Neutrophil (primary cell): ENCODE data around the gene TMEM132D.

Experiments
- H3K27ac ChIP-seq: fragments of 200-600 bp; sonication (generic); 2 replicates; pipeline ENCODE4 v1.5.1; 2016; ENCODE audit warnings: mild to moderate bottlenecking, moderate library complexity
- H3K27me3 ChIP-seq: fragments of 200-600 bp; sonication (generic); 2 replicates; pipeline ENCODE4 v1.6.0; 2016; ENCODE audit warnings: mild to moderate bottlenecking
- H3K36me3 ChIP-seq: fragments of 200-600 bp; sonication (generic); 2 replicates; pipeline ENCODE4 v1.5.1; 2017
- H3K4me1 ChIP-seq, 2 experiments: fragments of 200-600 bp in 1 of 2; sonication (generic) in 1 of 2; 1 replicate in 1 of 2; 2 replicates in 1 of 2; pipeline versions ENCODE4 v1.5.1 to v1.6.1; 2013 to 2016; ENCODE audit warnings: low read depth in 1 of 2, low read length in 1 of 2, mild to moderate bottlenecking in 1 of 2, moderate library complexity in 1 of 2; ENCODE audit not compliant: control insufficient read depth in 1 of 2, insufficient read depth in 1 of 2
- H3K4me3 ChIP-seq, 2 experiments: fragments of 200-600 bp in 1 of 2; sonication (generic) in 1 of 2; 1 replicate in 1 of 2; 2 replicates in 1 of 2; pipeline ENCODE4 v1.5.1; 2013 to 2016; ENCODE audit warnings: low read depth in 1 of 2, low read length in 1 of 2, mild to moderate bottlenecking in 1 of 2, moderate library complexity in 1 of 2
- H3K9me3 ChIP-seq: fragments of 200-600 bp; sonication (generic); 2 replicates; pipeline ENCODE4 v1.5.1; 2016
- TF ChIP-seq, protein P1 (sequence below): fragments of 200-600 bp; sonication (generic); IDR thresholded peaks from 2 replicates; pipeline ENCODE4 v1.5.1; 2016; ENCODE audit warnings: antibody characterized with exemption

Gene TMEM132D

DNA sequence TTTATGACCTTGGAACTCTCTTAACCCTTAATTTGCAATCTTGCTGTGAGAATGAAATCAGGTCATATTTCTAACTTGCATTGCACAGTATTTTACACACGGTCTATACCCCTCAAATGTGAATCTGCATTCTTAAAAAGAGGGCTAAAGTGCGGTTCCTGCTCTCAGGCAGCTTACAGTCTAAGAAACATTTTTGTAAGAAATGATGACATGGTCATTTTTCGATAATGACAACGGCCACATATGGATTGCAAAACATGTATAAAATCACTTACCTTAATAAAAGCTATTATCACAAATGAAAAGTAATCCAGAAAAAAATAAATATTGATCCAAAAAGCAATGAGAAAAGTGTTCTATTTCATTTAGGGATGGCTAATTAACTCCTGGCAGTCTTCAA lies 24.8 kb upstream of the TMEM132D start:
- no peaks in the 10 kb centered on the region for H3K27me3 ChIP-seq
- H3K27ac ChIP-seq = no peak overlapping the region
- H3K9me3 ChIP-seq = no peaks in the 10 kb centered on the region
- TF ChIP-seq, protein P1, sequence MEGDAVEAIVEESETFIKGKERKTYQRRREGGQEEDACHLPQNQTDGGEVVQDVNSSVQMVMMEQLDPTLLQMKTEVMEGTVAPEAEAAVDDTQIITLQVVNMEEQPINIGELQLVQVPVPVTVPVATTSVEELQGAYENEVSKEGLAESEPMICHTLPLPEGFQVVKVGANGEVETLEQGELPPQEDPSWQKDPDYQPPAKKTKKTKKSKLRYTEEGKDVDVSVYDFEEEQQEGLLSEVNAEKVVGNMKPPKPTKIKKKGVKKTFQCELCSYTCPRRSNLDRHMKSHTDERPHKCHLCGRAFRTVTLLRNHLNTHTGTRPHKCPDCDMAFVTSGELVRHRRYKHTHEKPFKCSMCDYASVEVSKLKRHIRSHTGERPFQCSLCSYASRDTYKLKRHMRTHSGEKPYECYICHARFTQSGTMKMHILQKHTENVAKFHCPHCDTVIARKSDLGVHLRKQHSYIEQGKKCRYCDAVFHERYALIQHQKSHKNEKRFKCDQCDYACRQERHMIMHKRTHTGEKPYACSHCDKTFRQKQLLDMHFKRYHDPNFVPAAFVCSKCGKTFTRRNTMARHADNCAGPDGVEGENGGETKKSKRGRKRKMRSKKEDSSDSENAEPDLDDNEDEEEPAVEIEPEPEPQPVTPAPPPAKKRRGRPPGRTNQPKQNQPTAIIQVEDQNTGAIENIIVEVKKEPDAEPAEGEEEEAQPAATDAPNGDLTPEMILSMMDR = no peak
- H3K36me3 ChIP-seq = no peaks in the 10 kb centered on the region
- no peaks in the 10 kb centered on the region for H3K4me1 ChIP-seq
- H3K4me3 ChIP-seq = no peak overlapping the region

GRCh38 chr12:129927316-129927900 lies 23.6 kb upstream of the TMEM132D start:
- Histone ChIP-seq H3K27me3 (no peaks in the 10 kb centered on the region), H3K4me3 (no peak overlapping the region), H3K36me3 (no peaks in the 10 kb centered on the region), H3K27ac (no peak overlapping the region), H3K4me1 (no peaks in the 10 kb centered on the region), H3K9me3 (no peaks in the 10 kb centered on the region)
- TF ChIP-seq, protein P1 = no peak

- Histone ChIP-seq H3K27ac (no peak overlapping the region), H3K27me3 (peaks cover 2% of the 10 kb centered on the region), H3K36me3 (no peaks in the 10 kb centered on the region), H3K9me3 (no peaks in the 10 kb centered on the region), H3K4me3 (no peak overlapping the region), H3K4me1 (no peaks in the 10 kb centered on the region)
- TF ChIP-seq, protein P1 = no peak
These were observed 7.7 kb upstream of the TMEM132D start for GRCh38 chr12:129911428-129912049.

DNA sequence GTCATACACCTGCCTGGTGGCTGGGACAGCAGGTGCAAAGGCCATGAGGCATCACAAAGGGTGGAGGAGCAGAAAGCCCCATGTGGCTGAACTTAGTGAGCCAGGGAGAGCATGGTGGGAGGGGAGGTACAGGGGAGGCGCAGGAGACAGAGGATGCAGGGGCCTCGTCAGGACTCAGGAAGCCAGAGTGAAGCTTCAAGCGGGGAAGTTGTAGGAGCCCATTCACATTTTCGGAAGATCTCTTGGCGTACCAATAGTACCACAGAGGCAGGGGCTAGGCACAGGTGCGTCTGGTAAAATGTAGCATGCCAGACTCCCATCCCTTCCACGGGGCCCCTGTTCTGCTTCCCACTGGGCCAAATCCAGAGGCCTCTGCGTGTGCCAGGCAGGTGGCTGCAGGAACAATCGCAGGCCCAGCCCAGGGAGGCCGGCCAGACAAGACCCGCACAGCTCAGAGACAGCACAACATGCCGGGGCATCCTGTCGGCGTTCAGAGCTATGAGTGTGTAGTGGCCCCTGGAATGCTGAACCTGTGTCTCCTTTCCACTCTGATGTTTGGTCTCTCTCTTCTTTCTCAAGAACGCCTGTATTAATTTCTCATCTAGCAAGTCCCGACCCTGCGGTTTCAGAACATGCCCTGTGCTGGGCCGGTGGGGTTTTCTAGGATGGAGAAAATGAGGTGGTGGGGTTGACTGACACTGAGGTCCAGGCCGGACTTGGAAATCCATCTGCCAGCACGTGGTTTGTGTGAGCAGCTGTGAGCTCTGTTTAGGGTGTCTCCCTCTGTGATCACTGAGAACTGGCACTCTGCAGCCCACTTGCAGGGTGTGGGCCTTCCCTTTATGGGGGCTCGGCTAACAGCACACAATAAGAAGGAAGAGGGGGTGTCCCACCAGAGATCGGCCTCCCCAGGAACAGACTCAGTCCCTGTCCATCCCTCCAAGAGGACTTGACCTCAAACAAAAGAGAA lies 5.5 kb upstream of the TMEM132D start:
- Histone ChIP-seq H3K27me3 (peaks cover 24% of the 10 kb centered on the region), H3K4me1 (no peaks in the 10 kb centered on the region), H3K36me3 (no peaks in the 10 kb centered on the region), H3K9me3 (no peaks in the 10 kb centered on the region), H3K27ac (no peak overlapping the region), H3K4me3 (no peak overlapping the region)
- TF ChIP-seq, protein P1 = no peak

GRCh38 chr12:129903092-129903945 lies 506 bp downstream of the TMEM132D start:
- Histone ChIP-seq H3K9me3 (no peaks in the 10 kb centered on the region), H3K36me3 (no peaks in the 10 kb centered on the region), H3K4me3 (no peak overlapping the region), H3K27me3 (peaks cover 66% of the 10 kb centered on the region), H3K4me1 (no peaks in the 10 kb centered on the region), H3K27ac (no peak overlapping the region)
- TF ChIP-seq, protein P1 = no peak
